Memory B cell (primary cell): ENCODE measurements around the gene UBXN1.
A peak's percentile ranks its signal among the peaks of the same experiment; 100 is the strongest.
"Not testable (repeated sequence)": the region's sequence is repeated elsewhere in the genome, so short reads cannot be mapped to it uniquely, and the experiment has no call there.

Source experiments
- ATAC-seq: fragments of 150-1000 bp; cut with Tn5 transposase; 2 replicates; pipeline ENCODE4 v1.10.0; 2021; ENCODE audit warnings: low read depth, mild to moderate bottlenecking, moderate library complexity
- DNase-seq, 2 donors: peaks; one replicate each; pipeline ENCODE4 v3.0.0; 2022; ENCODE audit warnings: low spot score in 2 of 2
- H3K27ac Mint-ChIP-seq: one replicate; pipeline ENCODE4 v1.8.0; 2022; ENCODE audit warnings: mild to moderate bottlenecking, moderate library complexity, mixed read lengths
- H3K27me3 Mint-ChIP-seq: one replicate; pipeline ENCODE4 v1.8.0; 2022; ENCODE audit warnings: mixed read lengths
- H3K36me3 Mint-ChIP-seq: one replicate; pipeline ENCODE4 v1.8.0; 2022; ENCODE audit warnings: mild to moderate bottlenecking, mixed read lengths
- H3K4me1 Mint-ChIP-seq: one replicate; pipeline ENCODE4 v1.8.0; 2022; ENCODE audit warnings: mixed read lengths
- H3K4me3 Mint-ChIP-seq: one replicate; pipeline ENCODE4 v1.8.0; 2022; ENCODE audit warnings: mild to moderate bottlenecking, moderate library complexity, mixed read lengths
- H3K9me3 Mint-ChIP-seq: one replicate; pipeline ENCODE4 v1.8.0; 2022; ENCODE audit warnings: mixed read lengths

Gene UBXN1

GRCh38 chr11:62650283-62650682 is 28.6 kb downstream of the UBXN1 start:
- H3K27ac Mint-ChIP-seq, DNase-seq, H3K36me3 Mint-ChIP-seq, H3K4me3 Mint-ChIP-seq, H3K27me3 Mint-ChIP-seq, H3K9me3 Mint-ChIP-seq, ATAC-seq: not testable (repeated sequence)
- H3K4me1 Mint-ChIP-seq = peaks cover 20% of the 10 kb centered on the region

DNA sequence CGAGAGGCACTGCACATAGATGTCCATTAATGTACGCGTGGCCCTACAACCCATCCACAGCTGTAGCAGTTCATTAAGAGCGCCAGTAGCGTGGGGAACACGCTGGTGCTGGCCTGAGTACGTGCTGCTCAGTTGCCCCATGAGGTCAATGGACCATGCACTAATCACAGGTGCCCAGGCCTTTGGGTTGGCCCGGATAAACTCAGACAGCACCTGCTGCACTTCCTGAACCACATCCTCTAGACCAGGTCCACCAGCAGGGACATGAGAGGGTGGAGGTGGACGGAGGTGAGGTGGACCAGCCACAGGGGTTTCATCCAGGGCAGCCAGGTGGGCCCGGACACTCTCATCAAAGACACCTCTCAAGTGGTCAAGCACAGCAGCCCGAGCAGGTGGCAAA is 29.4 kb downstream of the UBXN1 start:
- no peak for DNase-seq
- Mint-ChIP-seq H3K27ac (no peak overlapping the region), H3K27me3 (no peaks in the 10 kb centered on the region), H3K36me3 (no peaks in the 10 kb centered on the region), H3K4me1 (peaks cover 23% of the 10 kb centered on the region), H3K4me3 (no peak overlapping the region), H3K9me3 (no peaks in the 10 kb centered on the region)
- no peak for ATAC-seq

DNA sequence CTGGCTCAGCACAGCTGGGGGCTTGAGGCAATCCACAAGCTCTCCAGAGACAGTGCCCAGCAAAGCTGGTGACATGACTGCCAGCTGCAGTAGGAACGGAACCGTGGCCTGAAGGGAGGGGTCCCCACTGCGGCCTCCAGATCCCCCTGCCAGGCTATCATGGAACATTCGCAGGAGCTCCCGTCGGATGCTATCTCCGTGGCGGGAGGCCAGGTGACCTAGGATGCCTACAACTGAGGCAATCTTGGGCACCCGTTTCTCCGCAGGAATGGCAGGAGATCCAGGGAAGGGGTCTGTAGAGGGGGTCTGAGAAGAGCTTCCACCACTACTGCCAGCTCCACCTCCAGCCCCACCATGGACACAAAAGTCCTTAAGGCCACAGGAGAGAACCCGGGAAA is 29.9 kb downstream of the UBXN1 start:
- Mint-ChIP-seq H3K27ac (no peak overlapping the region), H3K36me3 (no peaks in the 10 kb centered on the region), H3K4me3 (no peak overlapping the region), H3K9me3 (no peaks in the 10 kb centered on the region), H3K4me1 (peaks cover 23% of the 10 kb centered on the region), H3K27me3 (no peaks in the 10 kb centered on the region)
- ATAC-seq (no peak), DNase-seq (no peak)

DNA sequence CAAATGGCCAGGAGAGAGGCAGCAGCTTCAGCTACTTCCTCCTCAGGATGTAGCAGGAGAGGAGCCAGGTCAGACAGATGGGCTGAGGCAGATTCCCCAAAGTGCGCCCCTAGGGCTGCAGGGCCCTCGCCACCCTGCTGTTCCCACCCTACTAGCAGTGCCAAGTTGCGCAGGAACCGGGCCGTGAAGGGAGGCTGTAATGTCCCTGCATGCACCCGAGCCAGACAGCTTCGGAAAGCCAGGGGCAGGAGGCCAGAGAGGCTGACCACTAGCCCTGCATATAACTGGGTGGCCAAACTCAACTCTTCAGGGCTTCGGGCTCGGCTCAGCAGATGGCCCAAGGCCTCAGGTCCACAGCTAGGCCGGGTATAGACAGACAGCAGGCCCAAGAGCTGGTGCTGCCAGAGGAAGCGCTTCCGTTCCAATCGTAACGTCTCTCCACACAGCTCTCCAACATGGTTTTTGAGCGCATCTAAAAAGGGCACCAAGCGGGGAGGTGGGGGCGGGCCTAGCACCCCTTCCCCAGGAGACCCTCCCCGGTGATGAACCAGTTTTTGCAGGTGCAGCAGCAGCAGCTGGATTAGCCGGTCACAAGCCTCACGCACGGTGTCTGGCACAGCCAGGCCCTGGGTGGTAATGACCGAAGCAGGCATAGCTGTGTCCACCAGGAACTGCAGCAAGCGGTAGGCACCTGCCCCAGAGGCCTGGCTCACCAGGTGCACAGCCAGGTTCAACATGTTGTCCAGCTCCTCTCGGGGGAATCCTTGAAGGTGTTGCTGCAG is 30.5 kb downstream of the UBXN1 start:
- ATAC-seq (no peak), DNase-seq (no peak)
- Mint-ChIP-seq H3K4me1 (peaks cover 20% of the 10 kb centered on the region), H3K27me3 (no peaks in the 10 kb centered on the region), H3K36me3 (no peaks in the 10 kb centered on the region), H3K27ac (no peak overlapping the region), H3K9me3 (no peaks in the 10 kb centered on the region), H3K4me3 (no peak overlapping the region)

DNA sequence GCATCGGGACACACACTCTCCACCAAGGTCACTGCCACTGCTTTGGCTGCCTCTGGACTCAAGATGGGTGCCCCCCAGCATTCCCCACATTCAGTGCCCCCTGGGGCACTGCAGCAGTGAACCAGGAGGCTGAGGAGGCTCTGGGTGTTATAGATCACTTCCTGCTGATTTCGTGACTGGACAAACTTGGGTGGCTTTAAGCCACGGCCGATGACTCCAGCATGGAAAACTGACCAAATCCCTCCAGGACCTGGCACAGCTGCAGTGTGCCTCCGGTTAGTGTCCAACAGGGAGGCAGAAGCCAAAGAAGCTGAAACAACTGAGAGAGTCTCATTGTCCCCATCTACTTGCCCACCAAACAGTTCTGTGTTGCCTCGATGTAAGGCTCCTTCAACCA is 31.3 kb downstream of the UBXN1 start:
- ATAC-seq (no peak), DNase-seq (no peak)
- H3K27ac Mint-ChIP-seq = no peak overlapping the region
- no peaks in the 10 kb centered on the region for H3K36me3 Mint-ChIP-seq
- no peaks in the 10 kb centered on the region for H3K27me3 Mint-ChIP-seq
- H3K4me1 Mint-ChIP-seq = peaks cover 19% of the 10 kb centered on the region
- no peak overlapping the region for H3K4me3 Mint-ChIP-seq
- H3K9me3 Mint-ChIP-seq = no peaks in the 10 kb centered on the region

GRCh38 chr11:62646825-62647608 is 31.9 kb downstream of the UBXN1 start:
- Mint-ChIP-seq H3K27ac (peak overlapping the region; percentile 88), H3K9me3 (no peaks in the 10 kb centered on the region), H3K27me3 (no peaks in the 10 kb centered on the region), H3K36me3 (no peaks in the 10 kb centered on the region), H3K4me3 (peak overlapping the region; percentile 90), H3K4me1 (peaks cover 15% of the 10 kb centered on the region)
- DNase-seq (no peak), ATAC-seq (no peak)

DNA sequence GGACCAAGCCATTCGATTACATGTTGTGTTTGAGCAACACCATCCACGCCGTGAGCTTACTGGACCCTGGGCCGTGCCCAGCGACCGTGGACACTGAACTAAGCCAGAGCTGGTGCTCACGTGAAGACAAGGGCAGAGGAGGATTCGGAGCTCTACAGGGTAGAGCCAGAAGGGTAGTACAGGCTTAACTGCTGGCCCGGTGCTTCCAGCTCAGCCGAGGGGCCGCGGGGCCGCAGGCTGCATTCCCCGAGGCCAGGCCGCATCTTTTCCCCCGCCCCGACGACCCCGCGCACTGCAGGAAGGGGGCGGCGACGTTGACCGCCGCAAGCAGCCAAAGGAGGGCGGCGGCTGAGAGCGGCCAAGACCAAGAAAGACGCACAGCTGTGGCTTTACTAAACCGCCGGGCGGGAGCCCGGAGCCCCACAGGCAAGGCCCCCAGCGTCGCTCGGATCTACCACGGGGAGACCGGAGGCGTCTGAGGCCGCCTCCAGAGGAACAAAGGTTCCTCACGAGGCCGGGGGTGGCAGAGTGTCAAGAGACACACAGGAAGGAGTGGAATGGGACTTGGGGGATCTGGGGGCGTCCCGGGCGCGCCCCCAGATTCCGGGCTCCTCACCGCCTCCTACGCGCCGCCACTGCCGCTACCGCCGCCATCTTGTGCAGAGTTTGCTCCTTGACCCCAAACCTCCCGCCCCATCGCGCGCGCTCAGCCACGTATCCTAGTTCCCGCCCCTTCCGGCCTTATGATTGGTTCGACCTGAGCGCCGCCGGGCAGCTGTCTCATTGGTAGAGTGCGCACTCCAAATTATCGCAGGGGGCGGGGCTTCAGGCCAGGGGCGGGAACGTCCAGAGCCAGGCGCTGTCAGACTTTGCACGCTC is 32.7 kb downstream of the UBXN1 start, which contains the start of gene GANAB:
Gene GANAB, minus strand, starts transcription at position 668 of the 879 bp plus-strand sequence. Its CDS starts 14 bp downstream, at position 654.
- ATAC-seq = peak; percentile 99
- Mint-ChIP-seq H3K36me3 (no peaks in the 10 kb centered on the region), H3K27me3 (no peaks in the 10 kb centered on the region), H3K9me3 (no peaks in the 10 kb centered on the region), H3K4me1 (peaks cover 11% of the 10 kb centered on the region), H3K4me3 (peak within 1 kb of the TSS; percentile 90), H3K27ac (peak within 1 kb of the TSS; percentile 88)
- DNase-seq = peak; percentile 87 to 96

GRCh38 chr11:62645671-62645945 is 33.3 kb downstream of the UBXN1 start:
- no peaks in the 10 kb centered on the region for H3K9me3 Mint-ChIP-seq
- H3K27me3 Mint-ChIP-seq = no peaks in the 10 kb centered on the region
- no peak for DNase-seq
- no peak for ATAC-seq
- H3K36me3 Mint-ChIP-seq = no peaks in the 10 kb centered on the region
- peak overlapping the region; percentile 90 for H3K4me3 Mint-ChIP-seq
- peaks cover 9% of the 10 kb centered on the region for H3K4me1 Mint-ChIP-seq
- peak overlapping the region; percentile 88 for H3K27ac Mint-ChIP-seq

DNA sequence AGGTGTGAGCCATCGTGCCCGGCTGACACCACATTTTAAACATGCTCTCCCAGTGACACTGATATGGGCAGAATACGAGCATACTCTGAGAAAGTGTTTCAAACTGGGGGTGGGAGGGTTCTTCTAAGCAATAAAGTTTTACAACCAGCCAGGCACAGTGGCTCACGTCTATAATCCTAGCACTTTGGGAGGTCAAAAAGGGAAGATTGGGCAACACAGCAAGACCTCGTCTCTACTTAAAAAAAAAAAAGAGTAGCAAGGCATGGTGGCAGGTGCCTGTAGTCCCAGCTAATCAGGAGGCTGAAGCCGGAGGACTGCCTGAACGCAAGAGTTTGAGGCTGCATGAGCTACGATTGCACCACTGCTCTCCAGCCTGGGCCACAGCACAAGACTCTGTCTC is 34.7 kb downstream of the UBXN1 start:
- Mint-ChIP-seq H3K27ac (peak overlapping the region; percentile 58), H3K36me3 (peaks cover 5% of the 10 kb centered on the region)

DNA sequence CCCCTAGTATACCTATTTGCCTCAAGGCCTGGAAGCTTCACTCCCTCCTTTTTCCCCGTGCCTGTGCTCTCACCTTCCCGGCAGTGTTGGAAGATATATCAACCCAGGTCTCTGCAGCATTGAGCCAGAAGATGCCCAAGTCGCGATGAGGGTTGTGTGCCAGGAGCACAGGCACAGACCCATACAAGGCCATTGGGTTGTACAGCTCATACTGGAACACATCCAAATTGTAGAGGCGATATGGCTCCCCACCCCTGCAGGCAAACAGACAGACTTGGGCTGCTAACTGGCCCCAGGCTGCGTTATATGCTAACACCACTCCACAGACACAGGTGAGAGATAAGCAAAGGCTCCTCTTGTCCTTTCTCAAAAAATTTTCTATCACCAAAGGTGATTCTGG is 46.4 kb downstream of the UBXN1 start:
- ATAC-seq (no peak), DNase-seq (no peak)
- no peak overlapping the region for H3K27ac Mint-ChIP-seq
- peaks cover 51% of the 10 kb centered on the region for H3K36me3 Mint-ChIP-seq
- H3K4me1 Mint-ChIP-seq = peaks cover 5% of the 10 kb centered on the region
- no peaks in the 10 kb centered on the region for H3K9me3 Mint-ChIP-seq
- no peaks in the 10 kb centered on the region for H3K27me3 Mint-ChIP-seq
- H3K4me3 Mint-ChIP-seq = no peak overlapping the region

More for the DNA sequence above, 34.7 kb downstream of the UBXN1 start:
- H3K9me3 Mint-ChIP-seq = no peaks in the 10 kb centered on the region
- DNase-seq (no peak), ATAC-seq (no peak)
- peak overlapping the region; percentile 21 for H3K4me3 Mint-ChIP-seq
- H3K4me1 Mint-ChIP-seq = peaks cover 12% of the 10 kb centered on the region
- no peaks in the 10 kb centered on the region for H3K27me3 Mint-ChIP-seq

GRCh38 chr11:62627713-62628112 is 51.2 kb downstream of the UBXN1 start:
- no peaks in the 10 kb centered on the region for H3K9me3 Mint-ChIP-seq
- no peaks in the 10 kb centered on the region for H3K4me1 Mint-ChIP-seq
- H3K36me3 Mint-ChIP-seq = peaks cover 48% of the 10 kb centered on the region
- no peak overlapping the region for H3K27ac Mint-ChIP-seq
- DNase-seq = no peak
- no peaks in the 10 kb centered on the region for H3K27me3 Mint-ChIP-seq
- H3K4me3 Mint-ChIP-seq = no peak overlapping the region
- no peak for ATAC-seq
